Measurements from ENCODE around the gene CDIPT. TPM values are rescaled to one million over a fixed set of nuclear protein-coding genes. Genes with fewer than 3 reads are reported as not detected.

The CDIPT gene
- total and polyA plus RNA-seq, 2 of the 13 experiments (the other 11 are each of a cell fraction or from before 2014, with no cell fraction given) = 54.9 to 97.5 TPM

DNA sequence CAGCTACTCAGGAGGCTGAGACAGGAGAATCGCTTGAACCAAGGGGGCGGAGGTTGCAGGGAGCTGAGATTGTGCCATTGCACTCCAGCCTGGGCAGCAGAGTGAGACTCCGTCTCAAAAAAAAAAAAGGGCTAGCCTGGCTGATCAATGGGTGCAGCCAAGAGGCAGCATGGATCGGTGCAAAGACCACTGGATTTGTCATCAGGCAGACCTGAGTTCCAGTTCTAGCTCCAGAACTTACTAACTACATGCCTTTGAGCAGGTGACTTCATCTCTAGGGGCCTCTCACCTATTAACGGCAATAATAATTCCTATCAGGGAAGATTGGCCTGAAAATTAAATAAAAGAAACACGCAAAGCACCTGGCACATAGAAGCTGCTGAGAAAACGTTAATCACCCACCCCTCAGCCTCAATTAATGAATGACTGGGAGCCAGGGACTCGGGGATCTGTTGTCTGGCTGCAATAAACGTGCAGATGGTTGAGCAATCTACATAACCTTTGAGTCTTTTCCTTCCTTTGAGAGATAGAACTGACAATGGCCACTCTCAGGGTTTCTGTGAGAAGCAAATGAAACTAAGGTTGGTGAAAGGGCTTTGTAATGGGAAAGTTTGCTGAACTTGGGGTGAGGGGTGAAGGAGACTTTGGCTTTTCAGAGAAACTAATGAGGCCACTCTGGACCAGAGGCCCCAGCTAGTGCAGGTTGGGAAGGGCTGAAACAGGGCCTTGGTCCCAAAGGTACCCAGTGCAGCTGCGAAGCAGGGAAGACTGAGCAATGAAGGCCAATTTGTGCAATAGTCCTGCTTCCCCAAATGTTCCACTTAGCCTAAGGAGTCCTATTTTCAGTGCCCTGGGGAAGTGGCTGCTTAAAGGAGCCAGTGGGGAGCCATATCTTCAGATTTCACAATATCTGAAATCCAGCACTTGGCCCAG is 28.8 kb upstream of the CDIPT start (continued):
- TF ChIP-seq ZKSCAN8 (CRISPR knock-in tag; IDR thresholded peaks at IDR 0.05; ENCODE audit: borderline replicate concordance) (0 out of 2 replicates have a peak, but pooled peaks have one; percentile 35), REPIN1 (CRISPR knock-in tag; IDR thresholded peaks at IDR 0.05; ENCODE audit: borderline replicate concordance, low read depth) (peak; percentile 80; the same call in 1 of the 2 replicates), CBFB (CRISPR knock-in tag; IDR thresholded peaks at IDR 0.05) (no peak), HDAC1 (CRISPR knock-in tag; IDR thresholded peaks at IDR 0.05) (peak; percentile 46; the same call in 1 of the 2 replicates), NONO (IDR thresholded peaks at IDR 0.05) (no peak), NONO (CRISPR knock-in tag; conservative IDR thresholded peaks at IDR 0.05) (peak; percentile 51; the same call in 1 of the 2 replicates), ZNF773 (CRISPR knock-in tag; IDR thresholded peaks at IDR 0.05; ENCODE audit: borderline replicate concordance) (no peak), ASH2L (IDR thresholded peaks at IDR 0.05; ENCODE audit: insufficient read length, low read depth, low read length) (peak; percentile 61), FOXA3 (CRISPR knock-in tag; IDR thresholded peaks at IDR 0.05) (peak; percentile 26; the same call in 1 of the 2 replicates), ZNF484 (CRISPR knock-in tag; IDR thresholded peaks at IDR 0.05; ENCODE audit: borderline replicate concordance, low read depth) (no peak), CBX5 (CRISPR knock-in tag; IDR thresholded peaks at IDR 0.05; ENCODE audit: borderline replicate concordance) (no peak), SP2 (CRISPR knock-in tag; IDR thresholded peaks at IDR 0.05) (no peak), ZNF496 (CRISPR knock-in tag; IDR thresholded peaks at IDR 0.05; ENCODE audit: insufficient replicate concordance) (no peak), POLR2G (IDR thresholded peaks at IDR 0.05; ENCODE audit: low read depth, low read length) (peak; percentile 37; the same call in 1 of the 2 replicates), ZFX (CRISPR knock-in tag; IDR thresholded peaks at IDR 0.05; ENCODE audit: low read depth) (peak; percentile 56; the same call in 1 of the 2 replicates), FOXJ3 (CRISPR knock-in tag; IDR thresholded peaks at IDR 0.05; ENCODE audit: borderline replicate concordance) (peak; percentile 73; the same call in 1 of the 2 replicates), CCDC6 (CRISPR knock-in tag; IDR thresholded peaks at IDR 0.05) (no peak), PRDM15 (CRISPR knock-in tag; IDR thresholded peaks at IDR 0.05) (peak; percentile 93), CEBPZ (IDR thresholded peaks at IDR 0.05; ENCODE audit: low read length) (no peak)
- TF ChIP-seq, protein P1, sequence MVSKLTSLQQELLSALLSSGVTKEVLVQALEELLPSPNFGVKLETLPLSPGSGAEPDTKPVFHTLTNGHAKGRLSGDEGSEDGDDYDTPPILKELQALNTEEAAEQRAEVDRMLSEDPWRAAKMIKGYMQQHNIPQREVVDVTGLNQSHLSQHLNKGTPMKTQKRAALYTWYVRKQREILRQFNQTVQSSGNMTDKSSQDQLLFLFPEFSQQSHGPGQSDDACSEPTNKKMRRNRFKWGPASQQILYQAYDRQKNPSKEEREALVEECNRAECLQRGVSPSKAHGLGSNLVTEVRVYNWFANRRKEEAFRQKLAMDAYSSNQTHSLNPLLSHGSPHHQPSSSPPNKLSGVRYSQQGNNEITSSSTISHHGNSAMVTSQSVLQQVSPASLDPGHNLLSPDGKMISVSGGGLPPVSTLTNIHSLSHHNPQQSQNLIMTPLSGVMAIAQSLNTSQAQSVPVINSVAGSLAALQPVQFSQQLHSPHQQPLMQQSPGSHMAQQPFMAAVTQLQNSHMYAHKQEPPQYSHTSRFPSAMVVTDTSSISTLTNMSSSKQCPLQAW (CRISPR knock-in tag; IDR thresholded peaks at IDR 0.05) = peak; percentile 32; the same call in 1 of the 2 replicates
